EL (cell line): Measurements from ENCODE around the gene COL13A1.
A peak's percentile ranks its signal among the peaks of the same experiment; 100 is the strongest.

ENCODE experiments used
- DNase-seq: peaks from one replicate; pipeline ENCODE4 v3.0.0-alpha.2; 2016

COL13A1 gene

GRCh38 chr10:69825604-69826003 lies 23.9 kb downstream of the COL13A1 start:
- no peak for DNase-seq

- DNase-seq = no peak
These were observed 24.4 kb downstream of the COL13A1 start for GRCh38 chr10:69826094-69826493.

DNA sequence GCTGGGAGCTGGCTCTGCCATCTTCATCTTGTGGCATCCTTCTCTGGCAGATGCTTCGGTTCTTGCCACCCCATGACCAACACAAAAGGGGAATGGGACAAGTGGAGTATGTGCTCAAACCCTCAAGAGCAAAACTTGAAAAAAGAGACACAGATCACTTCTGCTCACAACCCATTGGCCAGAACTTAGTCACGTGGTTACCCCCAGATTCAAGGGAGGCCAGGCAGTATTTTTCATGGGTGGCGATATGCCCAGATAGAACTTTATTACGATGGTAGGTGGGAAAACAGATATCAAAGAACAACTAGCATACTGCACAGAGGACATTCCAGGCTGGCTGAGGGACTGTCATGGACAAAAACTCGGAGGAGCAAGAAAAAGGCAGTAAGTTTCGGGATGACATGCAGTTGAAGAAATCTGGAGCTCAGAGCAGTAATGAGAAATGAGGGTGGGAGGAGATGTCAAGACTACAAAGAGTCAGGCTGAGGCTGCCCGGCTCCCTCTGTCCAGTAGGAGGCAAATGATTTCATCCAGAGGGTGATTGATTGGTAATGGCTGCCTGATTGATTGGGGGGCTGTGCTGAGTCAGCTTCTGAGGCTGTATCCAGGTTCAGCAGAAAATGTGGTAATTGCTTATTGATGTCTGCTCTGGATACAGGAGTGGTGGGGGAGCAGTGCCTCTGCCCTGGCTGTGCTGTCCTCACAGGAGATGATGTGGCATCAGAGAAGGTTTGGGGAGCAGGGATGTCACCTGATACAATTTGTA lies 25.3 kb downstream of the COL13A1 start:
- DNase-seq = no peak

- no peak for DNase-seq
These were observed 26.6 kb downstream of the COL13A1 start for GRCh38 chr10:69828144-69828870.

GRCh38 chr10:69829775-69830174 lies 28.1 kb downstream of the COL13A1 start:
- no peak for DNase-seq

DNA sequence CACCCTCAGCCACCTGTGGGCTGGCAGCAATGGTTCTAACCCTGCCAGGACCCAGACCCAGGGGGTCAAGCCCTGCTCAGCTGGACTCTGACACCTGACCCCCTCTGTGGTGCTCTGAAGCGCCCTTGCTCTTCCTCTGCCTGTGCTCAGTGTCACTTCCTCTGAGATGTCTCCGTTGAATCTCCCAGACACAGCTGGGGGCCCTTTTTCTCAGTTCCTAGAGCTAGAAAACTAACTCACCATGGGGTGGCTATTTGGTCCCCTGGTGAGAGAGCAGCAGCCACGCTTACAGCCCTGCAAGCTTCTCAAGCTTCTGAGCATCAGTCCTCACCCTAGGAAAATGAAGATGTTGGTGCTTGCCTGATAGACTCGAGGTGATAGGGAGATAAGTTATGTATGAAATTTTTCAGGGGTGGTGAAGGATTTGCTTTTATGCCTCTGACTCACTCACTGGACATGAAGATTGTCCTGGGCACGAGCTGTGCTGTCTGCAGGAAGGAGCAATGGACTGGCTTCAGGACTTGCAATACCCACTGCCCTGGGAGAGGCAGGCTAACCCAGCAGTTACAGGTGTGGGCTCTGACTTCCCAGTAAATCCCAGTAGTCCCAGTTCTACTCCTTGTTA lies 29.6 kb downstream of the COL13A1 start:
- DNase-seq = peak; percentile 78

- DNase-seq = no peak
These were observed 33.5 kb downstream of the COL13A1 start for GRCh38 chr10:69835233-69835632.

GRCh38 chr10:69835875-69836730 lies 34.4 kb downstream of the COL13A1 start:
- no peak for DNase-seq

- DNase-seq = no peak
These were observed 35.0 kb downstream of the COL13A1 start for GRCh38 chr10:69836731-69837030.

GRCh38 chr10:69837261-69837660 lies 35.6 kb downstream of the COL13A1 start:
- DNase-seq = no peak

GRCh38 chr10:69838418-69838817 lies 36.7 kb downstream of the COL13A1 start:
- no peak for DNase-seq

GRCh38 chr10:69838853-69839252 lies 37.1 kb downstream of the COL13A1 start:
- peak; percentile 94 for DNase-seq

GRCh38 chr10:69839696-69840345 lies 38.1 kb downstream of the COL13A1 start:
- DNase-seq = peak; percentile 87

DNA sequence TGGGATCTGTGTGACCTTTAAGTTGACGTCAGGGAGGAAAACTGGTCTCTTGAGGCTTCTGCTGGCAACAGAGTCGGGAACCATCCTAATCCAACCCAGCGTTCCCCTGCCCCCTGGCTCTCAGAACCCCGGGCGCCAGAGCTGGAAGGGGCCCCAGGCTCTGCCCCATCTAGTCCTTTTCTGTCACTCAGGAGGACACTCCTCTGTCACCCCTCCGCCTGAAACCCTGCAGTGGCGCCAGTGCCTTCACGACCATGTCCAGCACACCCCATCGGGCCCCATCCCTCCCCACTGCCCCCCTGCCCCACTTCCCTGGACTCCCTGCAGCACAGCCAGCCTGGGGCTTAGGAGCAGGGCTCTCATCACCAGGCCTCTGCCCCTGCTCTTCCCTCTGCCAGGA lies 39.1 kb downstream of the COL13A1 start:
- no peak for DNase-seq

GRCh38 chr10:69842020-69842419 lies 40.3 kb downstream of the COL13A1 start:
- DNase-seq = no peak

DNA sequence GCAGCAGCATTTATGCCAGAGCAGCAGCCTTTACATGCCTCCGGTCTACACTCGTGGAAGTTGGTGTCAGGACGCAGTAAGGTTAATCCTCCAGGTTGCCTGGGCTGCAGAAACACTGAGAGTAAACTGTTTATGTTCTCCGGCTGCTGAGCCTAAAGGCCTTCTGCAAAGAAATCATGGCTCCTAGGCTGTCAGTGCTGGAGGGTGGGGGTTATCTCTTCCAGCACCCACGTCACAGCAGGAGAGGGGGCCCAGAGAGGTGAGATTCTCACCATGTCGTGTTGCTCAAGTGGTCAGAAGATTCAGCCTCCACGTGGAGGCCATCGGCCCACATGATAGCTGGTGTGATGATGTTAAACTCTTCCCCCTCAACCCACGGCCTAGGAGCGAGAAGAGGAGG lies 41.2 kb downstream of the COL13A1 start:
- DNase-seq = no peak

DNA sequence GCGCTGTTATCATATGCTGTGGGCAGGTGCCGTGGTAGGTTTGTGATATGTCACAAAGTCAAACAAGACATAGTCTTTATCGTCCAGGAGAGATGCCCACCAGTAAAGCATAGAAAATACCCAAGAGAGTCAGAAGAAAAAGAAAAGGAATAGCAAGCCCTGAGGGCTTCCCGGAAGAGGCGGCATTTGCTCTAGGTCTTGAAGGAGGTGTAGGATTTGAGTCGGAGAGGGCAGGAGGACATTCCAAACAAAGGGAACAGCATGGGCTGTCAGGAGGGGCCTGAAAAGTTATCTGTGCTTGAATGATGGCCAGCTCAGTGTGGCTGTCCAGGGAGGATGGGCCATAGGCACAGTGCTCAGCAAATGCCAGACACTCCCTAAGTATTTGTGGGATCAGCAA lies 42.2 kb downstream of the COL13A1 start:
- DNase-seq = no peak

- no peak for DNase-seq
These were observed 43.0 kb downstream of the COL13A1 start for GRCh38 chr10:69844698-69845097.

DNA sequence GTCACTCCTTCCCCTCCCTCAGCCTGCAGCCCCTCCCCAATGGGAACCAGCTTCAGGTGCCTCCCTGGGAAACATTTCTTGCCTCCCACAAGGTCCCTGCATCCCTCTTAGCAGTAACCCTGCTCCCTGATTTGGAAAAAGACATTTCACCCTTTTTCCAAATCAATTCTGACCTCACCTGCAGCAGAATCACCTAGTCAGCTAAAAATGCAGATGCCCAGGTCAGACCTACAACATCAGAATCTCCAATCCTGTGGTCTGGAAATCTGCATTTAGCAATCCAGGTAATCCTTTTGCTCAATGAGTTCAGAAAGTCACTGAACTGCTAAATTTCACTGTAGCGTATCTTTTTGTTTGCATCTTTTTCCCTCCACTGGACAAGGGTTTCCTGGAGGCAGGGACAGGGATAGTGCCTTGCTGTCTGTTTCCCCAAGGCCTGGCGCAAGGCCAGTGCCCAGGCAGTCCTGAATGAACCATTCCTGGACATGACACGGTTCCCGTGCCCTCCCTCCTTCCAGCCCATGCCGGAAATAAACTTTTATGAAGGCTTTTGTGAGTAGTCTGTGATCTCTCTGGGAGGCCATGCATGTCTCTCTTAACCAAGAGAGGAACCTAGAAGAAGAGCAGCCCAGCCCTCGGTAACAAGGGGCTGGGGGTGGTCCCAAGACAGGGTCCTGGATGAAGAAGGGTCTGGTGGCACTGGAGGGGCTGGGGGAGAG lies 44.0 kb downstream of the COL13A1 start:
- DNase-seq = peak; percentile 86

GRCh38 chr10:69846293-69846921 lies 44.7 kb downstream of the COL13A1 start:
- no peak for DNase-seq

DNA sequence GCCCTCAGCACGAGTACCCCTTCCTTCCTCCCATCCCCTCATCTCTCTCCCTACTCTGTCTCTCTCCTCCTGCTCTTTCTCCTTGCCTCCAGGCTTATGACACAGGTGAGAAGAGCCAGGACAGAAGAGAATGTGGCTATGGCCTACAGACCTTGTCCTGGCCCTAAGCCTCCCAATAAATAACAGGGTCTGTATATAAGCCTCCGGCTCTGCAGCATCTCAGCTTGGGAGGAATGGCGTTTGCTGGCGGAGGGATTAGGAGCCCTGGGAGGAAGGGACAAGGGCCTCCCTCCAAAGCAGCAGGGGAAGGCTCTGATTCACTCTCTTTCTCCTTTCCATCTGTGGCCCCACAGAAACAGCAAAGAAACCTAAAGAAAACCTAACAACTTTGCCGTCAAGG lies 45.8 kb downstream of the COL13A1 start:
- no peak for DNase-seq

DNA sequence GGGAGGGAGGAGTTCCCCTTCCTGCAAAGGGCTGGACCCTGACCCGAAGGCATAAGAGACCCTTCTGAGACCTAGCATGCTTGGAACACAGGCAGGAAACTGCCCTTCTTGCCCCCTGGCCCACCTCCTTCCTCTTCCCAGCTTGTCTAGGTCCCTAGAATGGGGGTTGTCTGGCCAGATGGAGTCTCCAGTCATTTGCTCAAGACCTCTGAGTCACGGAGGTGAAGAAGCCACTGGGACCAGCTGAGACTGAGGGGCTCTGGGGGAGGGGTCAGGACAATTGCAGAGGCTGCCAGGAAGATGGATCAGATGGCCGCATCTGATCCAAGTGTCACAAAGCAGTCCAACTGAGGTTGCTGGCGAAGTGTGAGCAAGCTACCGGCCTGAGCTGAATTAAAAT lies 46.2 kb downstream of the COL13A1 start:
- peak; percentile 32 for DNase-seq
